Limb (tissue), 2 donors: Measurements from ENCODE around the gene GCK.

Source experiments
- DNase-seq, 2 donors: peaks; one replicate each; pipeline ENCODE4 v3.0.0-alpha.2; 2016; ENCODE audit errors: extremely low spot score in 2 of 2

Gene GCK

DNA sequence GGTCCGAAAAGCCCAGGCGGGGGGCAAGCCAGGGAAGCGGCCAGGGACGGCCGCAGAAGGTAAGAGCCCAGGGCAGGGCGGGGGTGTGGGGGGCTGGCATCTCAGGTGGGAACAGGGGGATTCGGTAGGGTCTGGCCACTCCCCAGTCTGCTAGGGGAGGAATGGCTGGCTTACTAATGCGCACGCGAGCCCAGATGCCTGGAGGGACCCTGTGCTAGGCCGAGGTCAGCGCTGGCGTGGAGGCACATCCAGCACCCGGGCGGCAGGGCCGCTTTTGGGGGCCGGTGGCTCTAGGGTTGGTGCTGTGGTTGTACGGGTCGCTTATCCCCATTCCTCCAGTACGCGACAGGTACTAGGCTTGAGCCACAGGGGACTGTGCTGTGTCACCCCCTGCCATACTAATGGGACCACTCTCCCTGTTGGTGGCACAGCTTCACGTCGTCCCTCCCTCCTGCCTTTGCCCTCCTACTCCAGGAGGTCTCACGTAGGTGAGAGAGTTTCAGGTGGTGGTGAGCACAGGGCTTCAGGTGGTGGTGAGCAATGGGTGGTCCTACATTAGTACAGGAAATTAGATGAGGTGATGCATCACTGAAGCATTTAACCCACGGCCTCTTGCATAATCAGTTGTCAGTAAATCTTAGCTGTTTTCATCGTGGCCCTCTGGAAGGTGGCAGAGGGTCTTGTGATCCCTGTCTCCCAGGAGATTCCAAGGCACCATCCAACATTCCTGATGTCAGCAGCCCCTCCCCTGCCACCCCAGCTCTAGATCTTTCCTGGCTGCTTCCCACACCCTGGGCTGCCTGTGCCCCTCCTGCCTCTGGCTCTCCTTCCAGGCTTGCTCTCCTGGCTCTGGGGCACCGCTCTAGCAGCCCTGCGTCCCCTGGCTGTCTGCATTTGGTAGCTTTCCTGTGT is 84.1 kb downstream of the GCK start:
- DNase-seq = peak in 1 of 2 donors; percentile 42

DNA sequence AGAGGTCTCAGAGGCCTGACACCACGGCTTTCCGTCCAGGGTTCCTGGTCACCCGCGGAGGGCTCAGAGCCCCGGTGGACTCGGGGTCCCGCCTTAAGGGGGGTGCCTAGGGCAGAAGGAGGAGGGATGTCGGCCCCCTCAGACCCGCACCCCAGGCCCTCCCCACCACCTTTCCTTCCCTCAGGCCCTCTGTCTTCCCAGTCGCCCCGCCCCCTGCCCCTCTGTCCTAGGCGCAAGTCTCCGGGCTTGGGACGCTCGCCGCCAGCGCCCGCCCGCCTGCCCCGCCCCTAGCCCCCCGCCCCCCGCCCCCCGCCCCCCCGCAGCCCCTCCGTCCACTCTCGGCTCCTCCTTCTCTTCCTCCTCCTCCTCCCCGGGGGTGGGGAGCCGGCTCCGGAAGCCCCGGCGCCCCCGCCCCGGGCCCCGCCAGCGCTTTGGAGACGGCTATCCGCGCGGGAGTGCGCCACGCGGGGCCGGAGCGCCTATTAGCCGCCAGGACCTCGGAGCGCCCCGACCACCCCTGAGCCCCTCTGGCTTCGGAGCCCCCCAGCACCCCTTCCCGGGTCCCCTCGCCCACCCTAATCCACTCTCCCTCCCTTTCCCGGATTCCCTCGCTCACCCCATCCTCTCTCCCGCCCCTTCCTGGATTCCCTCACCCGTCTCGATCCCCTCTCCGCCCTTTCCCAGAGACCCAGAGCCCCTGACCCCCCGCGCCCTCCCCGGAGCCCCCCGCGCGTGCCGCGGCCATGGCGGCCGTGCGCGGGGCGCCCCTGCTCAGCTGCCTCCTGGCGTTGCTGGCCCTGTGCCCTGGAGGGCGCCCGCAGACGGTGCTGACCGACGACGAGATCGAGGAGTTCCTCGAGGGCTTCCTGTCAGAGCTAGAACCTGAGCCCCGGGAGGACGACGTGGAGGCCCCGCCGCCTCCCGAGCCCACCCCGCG is 85.0 kb downstream of the GCK start, which contains the start of gene AEBP1:
Gene AEBP1 (plus strand): TSS at position 423 of the 937 bp plus-strand sequence. CDS start 321 bp downstream, at position 744.
- DNase-seq = peak; percentile 54 to 80

DNA sequence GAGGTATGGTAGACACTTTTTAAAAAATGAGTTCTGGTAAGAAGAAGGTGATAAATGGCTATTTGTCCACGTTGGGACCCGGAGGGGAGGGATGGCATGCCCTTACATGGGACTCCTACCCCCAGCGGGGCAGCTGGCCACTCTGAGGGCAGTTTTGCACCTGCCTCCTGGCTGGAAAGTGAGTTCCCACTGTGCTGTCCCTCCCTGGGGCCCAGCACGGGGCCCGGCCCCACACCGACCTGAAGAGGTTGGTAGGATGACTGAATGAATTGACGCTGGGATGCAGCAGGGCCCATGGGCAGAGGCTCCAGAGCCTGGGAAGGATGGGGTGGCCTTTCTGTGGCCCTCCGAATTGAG is 85.7 kb downstream of the GCK start:
- DNase-seq = no peak

DNA sequence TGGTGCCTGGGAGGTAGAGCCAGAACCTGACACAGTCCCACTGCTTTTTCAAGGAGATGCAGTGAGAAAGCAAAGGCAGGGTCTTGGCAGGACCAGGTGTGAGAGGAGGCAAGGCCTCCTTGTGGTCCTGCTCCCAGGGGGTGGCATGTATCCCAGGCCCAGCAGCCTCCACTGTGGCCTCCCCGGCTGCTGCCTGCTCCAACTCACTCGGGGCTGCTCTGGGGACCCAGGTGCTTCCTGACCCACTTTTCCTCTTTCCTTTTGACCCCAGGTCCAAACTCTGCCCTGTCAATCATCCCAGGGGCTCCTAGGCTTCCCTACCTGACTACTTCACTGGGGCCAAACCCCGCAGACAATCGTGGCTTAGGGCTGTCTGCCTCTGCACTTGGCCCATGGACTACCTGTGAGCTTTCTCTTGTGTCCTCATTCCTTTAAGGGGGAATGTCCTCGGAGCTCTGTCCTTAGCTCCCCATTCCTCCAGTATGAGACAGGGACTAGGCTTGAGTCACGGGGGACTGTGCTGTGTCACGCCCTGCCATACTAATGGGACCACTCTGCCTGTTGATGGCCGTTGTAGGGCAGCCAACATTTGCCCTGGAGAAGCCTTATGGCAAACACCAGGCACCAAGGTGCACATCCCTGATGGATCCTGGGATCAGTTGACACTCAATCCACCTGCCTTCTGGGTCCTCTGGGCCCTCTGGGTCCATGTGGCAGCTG is 86.2 kb downstream of the GCK start:
- DNase-seq = no peak

DNA sequence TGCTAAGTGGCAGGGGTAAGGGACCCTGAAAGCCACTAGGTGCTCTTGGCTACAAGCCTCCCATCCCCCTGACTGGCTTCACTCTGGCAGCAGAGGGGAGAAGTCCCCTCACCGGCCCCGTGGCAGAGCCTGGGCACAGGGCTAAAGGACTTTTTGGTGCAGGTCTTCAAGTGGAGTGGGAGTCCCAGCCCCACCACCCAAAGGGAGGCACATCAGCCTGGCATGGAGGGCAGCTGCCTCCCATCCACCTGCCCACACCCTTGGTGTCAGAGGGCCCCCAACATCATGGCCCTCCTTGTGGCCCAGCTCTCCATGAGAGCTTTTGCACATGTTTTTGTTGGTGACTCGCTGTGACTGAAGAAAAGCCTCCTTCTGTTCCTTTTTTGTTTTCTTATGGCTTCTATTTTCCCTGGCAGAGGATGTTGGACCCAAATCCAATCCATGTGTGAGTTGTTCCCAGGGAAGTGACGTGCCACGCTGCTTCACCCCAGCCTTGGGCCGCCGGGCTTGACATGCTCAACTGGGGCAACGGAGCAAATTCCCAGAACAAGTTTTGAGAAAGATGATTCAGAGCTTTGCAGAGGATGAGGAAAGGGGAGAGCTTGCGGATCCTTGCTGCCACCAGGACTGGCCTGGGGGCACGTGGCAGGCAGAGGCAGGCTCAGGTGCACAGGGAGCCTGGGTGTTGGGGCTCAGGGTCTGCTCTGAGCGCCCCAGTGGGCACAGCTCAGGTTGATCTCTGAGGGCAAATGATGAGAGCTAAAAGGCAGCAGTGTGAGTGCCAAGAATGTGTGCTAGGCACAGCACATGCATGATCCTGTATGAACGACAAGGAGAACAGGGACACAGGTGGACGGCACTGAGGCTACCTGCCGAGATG is 87.0 kb downstream of the GCK start:
- DNase-seq = peak in 1 of 2 donors; percentile 29

DNA sequence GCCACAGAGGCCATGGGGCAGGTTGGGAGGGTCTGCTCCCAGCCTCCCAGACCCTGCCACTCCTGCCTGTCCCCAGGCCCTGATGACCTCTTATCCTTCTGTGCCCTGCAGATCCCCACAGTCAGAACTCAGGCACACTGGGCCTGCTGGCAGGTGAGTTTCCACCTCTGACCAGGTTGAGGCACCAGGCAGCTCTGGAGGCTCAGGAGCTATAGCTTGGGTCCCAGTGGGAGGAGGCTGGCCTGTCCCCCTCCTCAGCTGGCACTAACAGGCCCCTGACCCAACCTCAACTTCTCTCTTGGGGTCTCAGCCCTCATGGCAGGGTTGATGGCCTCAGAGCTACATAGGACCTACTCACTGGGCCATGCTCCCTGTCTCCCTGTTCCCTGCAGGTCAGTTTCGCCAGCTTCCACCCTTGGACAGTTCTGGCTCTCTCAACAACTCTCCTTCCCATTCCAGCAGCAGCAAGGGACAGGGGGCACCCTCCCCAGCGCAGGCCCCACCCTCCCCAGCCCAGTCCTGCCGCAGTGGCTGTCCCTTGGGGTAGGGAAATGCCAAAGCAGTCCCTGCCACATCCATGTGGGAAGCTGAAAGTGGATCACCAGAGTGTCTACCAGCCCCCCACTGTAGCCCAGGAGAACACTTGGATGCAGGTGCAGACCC is 87.8 kb downstream of the GCK start:
- no peak for DNase-seq

DNA sequence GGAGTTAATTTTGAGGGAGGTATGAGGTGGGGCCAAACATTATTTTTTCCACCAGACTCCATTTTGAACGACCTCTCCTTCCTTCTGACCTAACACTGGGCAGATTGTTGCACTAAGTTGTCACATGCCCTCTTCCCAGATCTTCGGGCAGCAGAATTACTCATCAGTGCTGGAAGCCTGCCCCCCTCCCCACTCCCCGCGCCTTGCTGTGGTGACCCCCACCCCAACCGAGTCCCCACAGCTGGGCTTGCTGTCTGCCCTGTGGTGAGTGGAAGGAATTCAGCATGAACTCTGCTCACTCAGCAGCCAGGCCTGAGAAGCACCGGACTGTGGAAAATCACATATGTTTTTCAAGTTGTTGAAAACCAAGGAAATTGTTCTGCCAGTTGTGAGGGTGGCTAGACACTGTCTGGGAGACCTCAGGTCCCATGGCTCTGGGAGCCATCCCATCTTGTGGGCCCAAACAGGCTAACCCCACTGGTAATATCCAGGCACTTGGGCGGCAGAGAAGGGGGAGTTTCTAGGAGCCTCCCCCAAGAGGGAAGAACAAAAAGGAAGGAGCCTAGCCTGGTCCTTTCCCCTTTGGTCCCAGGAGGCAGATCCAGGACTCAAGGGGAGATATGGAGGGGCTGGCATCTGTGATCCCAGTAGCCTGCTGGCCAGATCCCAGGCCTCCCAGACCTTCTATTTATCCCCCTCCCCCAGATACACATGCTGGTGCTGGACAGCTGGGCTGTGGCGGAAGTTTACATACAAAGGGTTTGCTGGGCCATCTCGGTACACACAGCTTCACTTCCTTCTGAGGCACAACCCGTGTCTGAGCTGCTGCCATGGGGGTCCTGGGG is 88.6 kb downstream of the GCK start:
- no peak for DNase-seq

DNA sequence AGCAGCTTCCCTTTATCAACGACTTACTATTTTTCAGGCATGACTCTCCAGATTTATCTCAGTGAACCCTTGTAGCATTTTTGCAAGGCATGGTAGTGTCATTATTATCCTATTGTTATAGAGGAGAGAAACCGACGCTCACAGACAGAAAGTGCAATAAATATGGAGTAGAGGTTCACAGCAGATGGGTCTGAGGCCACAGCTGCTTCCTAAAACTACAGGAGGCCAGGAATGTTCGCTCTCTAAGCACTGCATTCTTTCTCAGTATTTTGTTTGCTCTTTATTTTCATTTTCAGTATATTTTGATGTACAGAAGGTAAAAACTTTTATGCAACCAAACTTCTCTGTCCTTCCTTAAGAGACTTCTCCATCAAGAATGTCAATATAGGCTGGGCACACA is 89.6 kb downstream of the GCK start:
- DNase-seq = no peak

DNA sequence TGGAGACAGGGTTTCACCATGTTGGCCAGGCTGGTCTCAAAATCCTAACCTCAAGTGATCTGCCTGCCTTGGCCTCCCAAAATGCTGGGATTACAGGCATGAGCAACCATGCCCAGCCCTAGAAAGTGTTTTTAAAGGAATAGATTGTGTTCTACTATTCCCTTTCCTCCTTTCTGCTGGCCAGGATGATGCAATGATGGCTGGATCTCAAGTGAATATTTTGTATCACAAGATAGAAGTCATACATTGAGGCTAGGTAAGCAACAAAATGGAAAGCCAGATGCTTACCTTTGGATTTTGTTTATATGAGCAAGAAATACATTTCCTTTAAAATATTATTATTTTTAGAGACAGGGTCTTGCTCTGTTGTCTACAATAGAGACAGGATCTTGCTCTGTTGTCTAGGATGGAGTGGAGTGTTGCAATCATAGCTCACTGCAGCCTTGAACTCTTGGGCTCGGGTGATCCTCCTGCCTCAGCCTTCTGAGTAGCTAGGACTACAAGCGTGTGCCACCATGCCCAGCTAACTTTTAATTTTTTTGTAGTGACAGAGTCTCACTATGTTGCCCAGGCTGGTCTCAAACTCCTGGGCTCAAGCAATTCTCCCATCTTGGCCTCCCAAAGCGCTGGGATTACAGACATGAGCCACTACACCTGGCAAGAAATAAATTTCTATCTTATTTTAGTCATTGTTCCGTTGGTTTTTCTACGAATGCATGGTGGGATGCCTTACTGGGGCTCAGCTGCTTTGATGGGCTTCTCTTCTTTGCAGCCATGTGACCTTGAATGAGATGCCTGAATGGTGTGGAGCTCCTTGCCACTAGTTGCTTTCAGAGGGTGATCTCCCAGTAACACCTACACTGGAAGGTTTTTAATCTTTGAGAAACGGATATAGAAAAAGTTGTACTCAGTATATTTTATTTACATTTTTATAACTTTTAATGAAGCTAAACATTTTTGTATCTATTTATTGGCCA is 90.9 kb downstream of the GCK start:
- DNase-seq = no peak

DNA sequence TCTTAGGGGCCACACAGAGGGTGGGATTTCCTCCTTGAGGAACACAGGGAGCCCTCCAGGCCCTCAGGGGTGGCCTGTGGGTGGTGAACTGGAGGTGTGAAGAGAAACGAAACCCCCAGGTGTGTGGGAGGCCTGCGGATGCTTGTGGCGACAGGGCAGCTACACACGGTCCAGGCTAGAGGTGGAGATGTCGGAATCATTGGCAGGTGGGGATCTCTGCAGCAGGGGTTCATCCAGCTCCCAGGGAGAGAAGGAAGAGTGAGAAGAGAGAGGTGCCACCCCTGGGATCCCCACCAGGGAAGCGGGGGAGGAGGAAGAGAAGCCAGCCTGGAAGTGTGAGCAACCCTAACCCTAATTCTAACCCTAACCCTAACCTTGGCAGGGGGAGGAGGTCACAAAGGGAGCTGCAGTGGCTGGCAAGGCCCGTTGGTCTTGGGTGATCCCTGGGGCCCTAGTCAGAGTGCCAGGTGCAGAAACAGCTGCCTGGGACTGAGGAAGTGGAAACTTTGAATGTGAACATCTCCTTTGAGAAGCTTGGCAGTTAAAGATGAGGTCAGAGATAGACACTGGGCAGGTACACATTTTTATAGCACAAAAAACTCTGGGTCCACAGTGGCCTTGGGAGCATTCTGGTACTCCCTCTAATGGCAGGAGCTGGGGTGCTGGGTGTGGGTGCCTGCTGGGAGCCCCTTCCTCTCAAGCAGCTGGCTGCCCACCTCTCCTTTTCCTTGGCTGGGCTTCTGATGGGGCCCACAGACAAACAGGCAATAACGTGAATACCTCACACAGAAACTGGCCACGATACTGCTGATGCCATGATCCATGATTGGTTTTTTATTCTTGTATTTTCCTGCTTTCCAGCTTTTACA is 91.9 kb downstream of the GCK start:
- no peak for DNase-seq

DNA sequence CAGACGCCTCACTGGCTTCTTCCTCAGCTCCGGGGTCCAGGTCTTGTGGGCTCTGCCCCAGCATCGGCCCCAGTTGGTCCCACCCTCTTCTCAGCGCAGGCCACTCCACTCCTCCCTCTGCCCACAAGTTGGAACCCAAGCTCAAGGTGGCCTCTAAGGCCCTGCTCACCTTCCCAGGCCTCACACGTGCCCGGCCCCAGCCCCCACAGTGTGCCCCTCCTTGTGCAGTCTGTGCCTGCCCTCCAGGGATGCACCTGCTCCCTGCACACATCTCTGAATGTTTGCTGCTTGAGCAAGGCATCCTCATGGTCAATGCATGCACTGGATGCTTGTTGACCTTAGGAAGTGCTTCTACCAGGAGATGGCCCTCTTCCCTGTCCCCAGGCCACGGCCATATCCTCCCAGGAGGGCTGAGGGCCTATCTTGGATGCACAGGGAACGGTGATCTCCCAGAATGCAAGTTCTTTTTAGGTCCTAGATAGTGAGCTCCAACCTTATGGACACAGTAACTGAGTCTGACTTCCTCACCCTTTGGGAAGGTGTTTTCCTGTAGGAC is 92.8 kb downstream of the GCK start:
- no peak for DNase-seq

DNA sequence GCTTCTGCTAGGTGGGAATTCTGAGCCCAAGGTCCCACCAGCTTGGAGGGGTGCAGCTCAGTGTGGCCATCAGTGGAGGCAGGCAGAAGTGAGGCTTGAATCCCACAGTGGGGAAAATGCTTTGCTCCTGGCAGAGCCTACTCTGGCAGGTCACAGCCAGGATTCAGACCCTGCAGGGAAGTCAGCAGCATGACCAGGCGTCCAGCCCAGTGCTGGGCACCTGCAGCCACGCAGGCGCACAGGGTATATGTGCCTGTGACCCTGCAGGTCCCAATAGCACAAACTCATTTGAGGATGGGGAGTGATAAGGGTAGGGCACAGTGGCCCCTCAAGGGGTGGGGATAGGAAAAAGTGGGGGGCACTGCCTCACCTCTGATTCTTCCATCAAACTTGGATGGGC is 93.5 kb downstream of the GCK start:
- no peak for DNase-seq

DNA sequence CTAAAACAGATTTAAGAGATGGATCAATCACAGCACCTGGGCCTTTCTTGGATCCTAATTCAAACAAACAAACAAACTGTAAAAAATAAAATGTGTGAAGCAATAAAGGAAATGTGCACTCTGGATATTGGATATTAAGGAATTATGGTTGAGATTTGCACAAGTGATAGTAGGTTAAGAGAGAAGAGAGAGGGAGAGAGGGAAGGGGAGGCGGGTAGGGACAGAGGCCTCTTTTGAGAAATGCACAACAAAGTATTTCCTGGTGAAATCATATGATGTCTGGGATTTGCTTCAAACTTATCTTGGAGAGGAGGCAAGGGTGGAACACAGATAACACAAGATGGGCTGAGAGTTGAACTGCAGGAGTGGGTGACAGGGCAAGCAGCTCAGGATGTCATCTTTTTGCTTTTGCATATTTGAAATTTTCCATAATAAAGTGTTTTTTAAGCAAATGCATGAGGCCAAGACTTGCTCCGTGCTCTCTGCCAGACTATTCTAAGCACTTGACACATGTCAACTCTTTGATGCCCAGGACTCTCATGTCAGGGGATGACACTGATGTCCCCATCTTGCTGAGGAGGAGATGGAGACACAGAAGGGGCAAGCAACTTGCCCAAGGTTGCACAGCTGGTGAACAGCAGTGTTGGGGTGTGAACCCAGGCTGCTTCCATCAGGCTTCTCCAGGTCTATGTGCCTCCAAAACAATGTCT is 94.2 kb downstream of the GCK start:
- DNase-seq = no peak

DNA sequence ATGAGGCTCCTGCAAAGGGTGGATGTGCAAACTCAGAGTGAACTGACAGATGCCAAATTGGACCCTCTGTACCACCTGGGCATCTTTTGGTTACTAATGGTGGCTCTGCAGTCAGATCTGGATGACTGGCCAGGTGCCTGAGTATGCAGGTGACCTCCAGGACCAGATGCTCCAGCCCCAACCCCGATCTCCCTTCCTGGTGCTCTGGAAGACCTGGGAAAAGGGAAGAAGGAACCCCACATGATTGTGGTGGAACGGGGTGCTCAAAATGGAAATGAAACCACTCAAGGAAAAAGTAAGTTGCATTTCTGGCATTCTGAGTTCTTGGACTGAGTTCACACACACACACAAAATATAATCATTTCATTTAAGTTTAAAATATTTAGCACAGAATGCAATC is 94.9 kb downstream of the GCK start:
- no peak for DNase-seq
